ENCODE data around the gene RYR2. TPM values are rescaled to one million over a fixed set of nuclear protein-coding genes. Genes with fewer than 3 reads are reported as not detected.
A peak's percentile ranks its signal among the peaks of the same experiment; 100 is the strongest.

Gene RYR2
- total and polyA plus RNA-seq, 9 donors, result 2.3 to 4.7 (median 3.3) TPM

DNA sequence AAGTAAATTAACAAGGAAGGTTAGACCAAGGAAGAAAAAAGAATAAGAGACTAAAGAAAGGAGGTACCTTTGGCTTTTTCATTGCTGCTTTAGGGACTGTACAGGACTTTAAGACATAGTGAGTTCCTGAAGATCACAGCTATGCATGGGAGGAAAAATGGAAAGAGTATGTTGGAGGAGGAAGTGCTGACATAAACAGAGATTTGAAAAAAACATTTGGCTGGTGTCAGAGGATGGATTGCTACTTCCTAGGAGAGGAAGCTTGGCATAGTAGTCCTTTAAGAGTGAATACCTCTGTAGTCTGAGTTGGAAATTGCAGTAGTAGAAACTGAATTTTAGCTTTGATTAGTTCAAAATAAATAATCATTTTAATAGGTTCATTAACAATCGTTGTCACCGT, 398.4 kb downstream of the RYR2 start:
- no peaks in the 10 kb centered on the region for H3K9me3 ChIP-seq (replicated peaks; ENCODE audit: control insufficient read depth, low read depth, low read length)
- H3K36me3 ChIP-seq (ENCODE audit: control insufficient read depth, insufficient read depth, low read length), result no peaks in the 10 kb centered on the region
- no peaks in the 10 kb centered on the region for H3K4me1 ChIP-seq (ENCODE audit: control insufficient read depth, insufficient read depth, low read length)
- H3K27me3 ChIP-seq (ENCODE audit: control insufficient read depth, insufficient read depth, low read length), result no peaks in the 10 kb centered on the region
- WGBS (ENCODE audit: insufficient coverage), result no CpG with 5 or more reads among the region's 2 CpGs
- no peak overlapping the region for H3K4me3 ChIP-seq (ENCODE audit: low read length)
- DNase-seq, result no peak
- H3K27ac ChIP-seq (ENCODE audit: low read length), result no peak overlapping the region

GRCh38 chr1:237444120-237444790, 402.3 kb downstream of the RYR2 start:
- WGBS (ENCODE audit: insufficient coverage), result no CpG with 5 or more reads among the region's 3 CpGs
- no peak for DNase-seq
- H3K4me1 ChIP-seq (ENCODE audit: control insufficient read depth, insufficient read depth, low read length), result no peaks in the 10 kb centered on the region
- H3K9me3 ChIP-seq (replicated peaks; ENCODE audit: control insufficient read depth, low read depth, low read length), result no peaks in the 10 kb centered on the region
- no peaks in the 10 kb centered on the region for H3K27me3 ChIP-seq (ENCODE audit: control insufficient read depth, insufficient read depth, low read length)
- no peak overlapping the region for H3K4me3 ChIP-seq (ENCODE audit: low read length)
- H3K36me3 ChIP-seq (ENCODE audit: control insufficient read depth, insufficient read depth, low read length), result no peaks in the 10 kb centered on the region
- H3K27ac ChIP-seq (ENCODE audit: low read length), result no peak overlapping the region

DNA sequence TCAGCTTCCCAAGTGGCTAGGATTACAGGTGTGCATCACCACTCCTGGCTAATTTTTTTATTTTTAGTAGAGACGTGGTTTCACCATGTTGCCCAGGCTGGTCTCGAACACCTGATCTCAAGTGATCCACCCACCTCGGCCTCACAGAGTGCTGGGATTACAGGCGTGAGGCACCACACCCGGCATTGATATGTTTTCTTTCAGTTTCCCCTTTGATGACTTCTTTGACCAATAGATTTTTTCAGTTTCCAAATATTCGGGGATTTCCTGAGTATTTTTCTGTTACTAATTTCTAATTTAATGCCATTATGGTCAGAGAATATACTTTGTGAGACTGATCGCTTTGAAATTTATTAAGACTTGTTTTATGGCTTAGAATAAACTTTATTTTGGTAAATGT, 406.1 kb downstream of the RYR2 start:
- Histone ChIP-seq H3K36me3 (ENCODE audit: control insufficient read depth, insufficient read depth, low read length) (no peaks in the 10 kb centered on the region), H3K9me3 (replicated peaks; ENCODE audit: control insufficient read depth, low read depth, low read length) (no peaks in the 10 kb centered on the region), H3K4me1 (ENCODE audit: control insufficient read depth, insufficient read depth, low read length) (no peaks in the 10 kb centered on the region), H3K27me3 (ENCODE audit: control insufficient read depth, insufficient read depth, low read length) (no peaks in the 10 kb centered on the region), H3K27ac (ENCODE audit: low read length) (no peak overlapping the region), H3K4me3 (ENCODE audit: low read length) (no peak overlapping the region)
- DNase-seq, result no peak
- WGBS (ENCODE audit: insufficient coverage), result 84% methylated on average over 3 of the region's 7 CpGs

- Histone ChIP-seq H3K36me3 (ENCODE audit: control insufficient read depth, insufficient read depth, low read length) (no peaks in the 10 kb centered on the region), H3K9me3 (replicated peaks; ENCODE audit: control insufficient read depth, low read depth, low read length) (no peaks in the 10 kb centered on the region), H3K27me3 (ENCODE audit: control insufficient read depth, insufficient read depth, low read length) (no peaks in the 10 kb centered on the region), H3K27ac (ENCODE audit: low read length) (no peak overlapping the region), H3K4me1 (ENCODE audit: control insufficient read depth, insufficient read depth, low read length) (no peaks in the 10 kb centered on the region), H3K4me3 (ENCODE audit: low read length) (no peak overlapping the region)
- no peak for DNase-seq
- 80% methylated on average over 3 of the region's 3 CpGs for WGBS (ENCODE audit: insufficient coverage)
Measured at GRCh38 chr1:237457573-237457972, 415.6 kb downstream of the RYR2 start.

DNA sequence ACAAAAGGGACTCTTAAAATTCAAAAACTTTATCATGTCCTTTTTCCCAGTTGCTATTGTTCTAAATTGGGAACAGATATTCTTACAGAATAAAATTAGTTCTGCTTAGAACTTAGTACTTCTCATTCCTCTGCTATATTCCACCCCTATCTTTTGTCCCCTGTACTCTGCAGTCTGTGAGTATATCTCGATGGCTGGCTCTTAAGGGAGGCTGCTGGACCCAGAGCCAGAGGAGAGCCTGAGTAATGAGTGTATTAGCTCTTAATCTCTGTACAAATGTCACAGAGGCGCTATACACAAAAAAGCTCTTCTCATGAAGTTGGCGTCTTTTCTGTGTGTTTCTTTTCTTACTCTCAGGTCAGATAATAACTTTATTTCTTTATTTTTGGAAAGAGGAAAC, 425.3 kb downstream of the RYR2 start:
- WGBS (ENCODE audit: insufficient coverage), result no CpG with 5 or more reads among the region's 3 CpGs
- no peaks in the 10 kb centered on the region for H3K36me3 ChIP-seq (ENCODE audit: control insufficient read depth, insufficient read depth, low read length)
- H3K4me1 ChIP-seq (ENCODE audit: control insufficient read depth, insufficient read depth, low read length), result no peaks in the 10 kb centered on the region
- H3K27ac ChIP-seq (ENCODE audit: low read length), result no peak overlapping the region
- H3K27me3 ChIP-seq (ENCODE audit: control insufficient read depth, insufficient read depth, low read length), result no peaks in the 10 kb centered on the region
- no peak overlapping the region for H3K4me3 ChIP-seq (ENCODE audit: low read length)
- no peak for DNase-seq
- no peaks in the 10 kb centered on the region for H3K9me3 ChIP-seq (replicated peaks; ENCODE audit: control insufficient read depth, low read depth, low read length)

GRCh38 chr1:237470712-237471338, 428.8 kb downstream of the RYR2 start:
- no peaks in the 10 kb centered on the region for H3K4me1 ChIP-seq (ENCODE audit: control insufficient read depth, insufficient read depth, low read length)
- H3K36me3 ChIP-seq (ENCODE audit: control insufficient read depth, insufficient read depth, low read length), result no peaks in the 10 kb centered on the region
- DNase-seq, result peak; percentile 12
- H3K27ac ChIP-seq (ENCODE audit: low read length), result no peak overlapping the region
- 55% methylated on average over 5 of the region's 7 CpGs for WGBS (ENCODE audit: insufficient coverage)
- H3K9me3 ChIP-seq (replicated peaks; ENCODE audit: control insufficient read depth, low read depth, low read length), result no peaks in the 10 kb centered on the region
- no peak overlapping the region for H3K4me3 ChIP-seq (ENCODE audit: low read length)
- H3K27me3 ChIP-seq (ENCODE audit: control insufficient read depth, insufficient read depth, low read length), result no peaks in the 10 kb centered on the region

DNA sequence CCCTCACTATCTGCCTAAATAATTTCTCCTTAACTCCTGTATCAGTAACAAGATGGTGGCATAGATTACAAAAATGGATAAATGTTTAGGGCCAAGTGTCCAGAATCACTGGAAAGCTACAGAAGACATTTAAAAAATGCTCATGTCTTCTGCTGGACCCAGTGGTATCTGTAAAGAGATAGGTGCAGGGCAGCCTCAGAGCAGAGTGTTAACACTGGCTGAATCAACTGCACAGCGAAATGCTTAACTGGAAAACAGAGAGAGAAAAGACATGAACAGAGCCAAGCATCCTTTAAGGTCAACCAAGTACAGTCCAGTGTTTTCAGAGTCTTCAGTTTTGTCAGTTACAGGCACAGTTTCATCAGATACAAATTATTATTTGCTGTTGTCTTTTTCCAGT, 429.4 kb downstream of the RYR2 start:
- no peaks in the 10 kb centered on the region for H3K9me3 ChIP-seq (replicated peaks; ENCODE audit: control insufficient read depth, low read depth, low read length)
- H3K36me3 ChIP-seq (ENCODE audit: control insufficient read depth, insufficient read depth, low read length), result no peaks in the 10 kb centered on the region
- H3K4me3 ChIP-seq (ENCODE audit: low read length), result no peak overlapping the region
- H3K27ac ChIP-seq (ENCODE audit: low read length), result no peak overlapping the region
- peak; percentile 1 for DNase-seq
- H3K27me3 ChIP-seq (ENCODE audit: control insufficient read depth, insufficient read depth, low read length), result no peaks in the 10 kb centered on the region
- no peaks in the 10 kb centered on the region for H3K4me1 ChIP-seq (ENCODE audit: control insufficient read depth, insufficient read depth, low read length)
- 0% methylated on average over 1 of the region's 1 CpG for WGBS (ENCODE audit: insufficient coverage)

DNA sequence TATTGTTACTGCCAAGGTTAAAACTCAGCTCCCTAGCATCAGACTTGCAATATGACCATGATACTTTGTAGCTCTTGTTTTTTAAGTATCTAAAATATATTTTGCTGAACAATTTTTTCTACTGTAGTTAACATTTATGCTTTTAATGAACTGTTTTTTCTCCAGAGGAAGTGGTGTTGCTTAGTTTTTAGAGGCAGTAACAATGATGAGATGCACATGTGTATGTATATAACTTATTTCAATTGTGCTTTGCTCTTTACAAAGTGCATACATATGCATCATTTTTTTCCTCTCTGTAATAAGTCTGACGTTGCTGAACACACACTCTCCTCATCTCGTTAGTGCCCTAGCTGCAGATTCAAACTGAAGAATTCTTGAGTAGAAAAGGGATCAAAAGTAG, 430.0 kb downstream of the RYR2 start:
- no CpG with 5 or more reads among the region's 2 CpGs for WGBS (ENCODE audit: insufficient coverage)
- Histone ChIP-seq H3K27me3 (ENCODE audit: control insufficient read depth, insufficient read depth, low read length) (no peaks in the 10 kb centered on the region), H3K4me3 (ENCODE audit: low read length) (no peak overlapping the region), H3K4me1 (ENCODE audit: control insufficient read depth, insufficient read depth, low read length) (no peaks in the 10 kb centered on the region), H3K36me3 (ENCODE audit: control insufficient read depth, insufficient read depth, low read length) (no peaks in the 10 kb centered on the region), H3K9me3 (replicated peaks; ENCODE audit: control insufficient read depth, low read depth, low read length) (no peaks in the 10 kb centered on the region), H3K27ac (ENCODE audit: low read length) (no peak overlapping the region)
- peak; percentile 40 for DNase-seq

DNA sequence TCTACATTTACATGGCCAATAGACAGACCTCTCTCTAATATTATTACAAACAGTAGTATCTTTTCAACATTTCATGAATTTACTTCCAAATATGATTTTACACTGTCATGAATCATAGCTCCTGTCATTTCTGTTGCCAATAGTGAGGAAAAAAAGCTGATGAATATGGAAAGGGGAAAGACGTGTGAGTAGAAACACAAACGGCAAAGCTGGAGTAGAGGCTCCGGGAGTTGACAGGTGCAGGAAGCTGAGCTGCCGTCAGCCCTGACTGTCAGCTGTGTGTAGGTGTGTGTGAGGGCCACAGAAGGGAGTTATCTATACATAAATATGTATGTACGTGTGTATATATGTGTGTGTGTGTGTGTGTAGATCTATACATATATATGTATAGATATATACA, 431.9 kb downstream of the RYR2 start:
- Histone ChIP-seq H3K4me1 (ENCODE audit: control insufficient read depth, insufficient read depth, low read length) (no peaks in the 10 kb centered on the region), H3K27ac (ENCODE audit: low read length) (no peak overlapping the region), H3K36me3 (ENCODE audit: control insufficient read depth, insufficient read depth, low read length) (no peaks in the 10 kb centered on the region), H3K4me3 (ENCODE audit: low read length) (no peak overlapping the region), H3K9me3 (replicated peaks; ENCODE audit: control insufficient read depth, low read depth, low read length) (no peaks in the 10 kb centered on the region), H3K27me3 (ENCODE audit: control insufficient read depth, insufficient read depth, low read length) (no peaks in the 10 kb centered on the region)
- WGBS (ENCODE audit: insufficient coverage), result 58% methylated on average over 3 of the region's 5 CpGs
- DNase-seq, result no peak

GRCh38 chr1:237478082-237478481, 436.1 kb downstream of the RYR2 start:
- no peaks in the 10 kb centered on the region for H3K4me1 ChIP-seq (ENCODE audit: control insufficient read depth, insufficient read depth, low read length)
- no peak for DNase-seq
- no CpG with 5 or more reads among the region's 4 CpGs for WGBS (ENCODE audit: insufficient coverage)
- H3K4me3 ChIP-seq (ENCODE audit: low read length), result no peak overlapping the region
- no peak overlapping the region for H3K27ac ChIP-seq (ENCODE audit: low read length)
- no peaks in the 10 kb centered on the region for H3K36me3 ChIP-seq (ENCODE audit: control insufficient read depth, insufficient read depth, low read length)
- H3K9me3 ChIP-seq (replicated peaks; ENCODE audit: control insufficient read depth, low read depth, low read length), result no peaks in the 10 kb centered on the region
- H3K27me3 ChIP-seq (ENCODE audit: control insufficient read depth, insufficient read depth, low read length), result no peaks in the 10 kb centered on the region
